ENCODE results near the gene FGD3.

DNA sequence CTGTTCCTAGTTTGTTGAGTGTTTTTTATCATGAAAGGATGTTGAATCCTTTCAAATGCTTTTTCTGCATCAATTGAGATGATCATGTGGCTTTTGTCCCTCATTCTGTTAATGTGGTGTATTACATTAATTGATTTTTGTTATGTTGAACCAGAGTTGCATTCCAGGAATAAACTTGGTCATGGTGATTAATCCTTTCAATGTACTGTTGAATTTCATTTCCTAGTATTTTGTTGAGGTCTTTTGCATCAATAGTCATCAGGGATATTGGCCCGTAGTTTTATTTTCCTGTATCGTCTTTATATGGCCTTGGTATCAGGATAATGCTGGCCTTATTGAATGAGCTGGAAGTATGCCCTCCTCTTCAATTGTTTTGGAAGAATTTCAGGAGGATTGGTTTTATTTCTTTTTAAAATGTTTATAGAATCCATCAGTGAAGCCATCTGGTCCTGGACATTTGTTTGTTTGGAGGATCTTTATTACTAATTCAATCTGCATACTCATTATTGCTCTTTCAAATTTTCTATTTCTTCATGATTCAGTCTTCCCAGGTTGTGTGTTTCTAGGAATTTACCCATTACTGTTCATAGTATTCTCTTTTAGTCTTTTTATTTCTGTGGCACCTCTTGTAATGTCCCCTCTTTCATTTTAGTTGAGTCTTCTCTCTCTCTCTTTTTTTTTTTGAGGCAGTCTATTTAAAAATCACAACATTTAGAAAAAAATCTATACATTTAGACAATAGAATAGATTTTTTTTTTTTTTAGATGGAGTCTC lies 32.1 kb downstream of the FGD3 start:
- TF ChIP-seq EZH2 (IDR thresholded peaks at IDR 0.05) (no peak), POLR2AphosphoS5 (IDR thresholded peaks at IDR 0.05; ENCODE audit: borderline replicate concordance, low read depth, low read length) (no peak), FOXP2 (optimal IDR thresholded peaks at IDR 0.05; ENCODE audit: control extremely low read depth, extremely low read length, insufficient read depth) (no peak)
